IMR-90 (cell line): ENCODE data around the gene FAM83C. TPM values are rescaled to one million over a fixed set of nuclear protein-coding genes. Genes with fewer than 3 reads are reported as not detected.
A peak's percentile ranks its signal among the peaks of the same experiment; 100 is the strongest.

Source experiments
- ATAC-seq: fragments of 200-7000 bp; cut with Tn5 transposase; 2 replicates; pipeline ENCODE4 v1.9.1; 2020; ENCODE audit warnings: low read depth, mild to moderate bottlenecking, moderate library complexity
- BruUV-seq: library from RNA; stranded (reverse); fragments of 400-500 nt; replicated peaks from 2 replicates; lab custom pipeline; 2021; lab: Mats Ljungman, UMichigan
- CTCF ChIA-PET: fragments of 300-600 bp; formaldehyde crosslinking; extraction: SDS; loops from one replicate; lab custom pipeline; 2021; ENCODE audit warnings: antibody characterized with exemption; lab: Yijun Ruan, JAX
- POLR2A ChIA-PET: fragments of 300-600 bp; sonication (Branson Sonifier 250); formaldehyde crosslinking; loops from one replicate; lab custom pipeline; 2022; ENCODE audit warnings: antibody characterized with exemption; ENCODE audit not compliant: unreplicated experiment; lab: Charles Lee
- DNase-seq: peaks from one replicate; pipeline ENCODE4 v3.0.0; 2013
- H2AFZ ChIP-seq: replicated peaks from 2 replicates; pipeline ENCODE3; 2013; ENCODE audit warnings: low read length, mild to moderate bottlenecking; ENCODE audit not compliant: poor library complexity
- H2AK5ac ChIP-seq: 2 replicates; pipeline ENCODE4 v1.6.1; 2013; ENCODE audit warnings: low read depth, low read length, inconsistent platforms
- H2AK9ac ChIP-seq: replicated peaks from 2 replicates; pipeline ENCODE3; 2013; ENCODE audit warnings: mild to moderate bottlenecking, low read depth, low read length, moderate library complexity; ENCODE audit not compliant: poor library complexity
- H2BK120ac ChIP-seq: 2 replicates; pipeline ENCODE4 v1.6.1; 2013; ENCODE audit warnings: low read depth, low read length, inconsistent platforms
- H2BK15ac ChIP-seq: 3 replicates; pipeline ENCODE4 v1.6.1; 2013; ENCODE audit warnings: low read depth, low read length, inconsistent platforms
- H2BK20ac ChIP-seq: 2 replicates; pipeline ENCODE4 v1.6.1; 2013; ENCODE audit warnings: low read depth, mild to moderate bottlenecking, inconsistent platforms, low read length, moderate library complexity
- H2BK5ac ChIP-seq: 2 replicates; pipeline ENCODE4 v1.6.1; 2013; ENCODE audit warnings: mild to moderate bottlenecking, low read depth, low read length, inconsistent platforms; ENCODE audit not compliant: poor library complexity, severe bottlenecking
- H3K14ac ChIP-seq: replicated peaks from 2 replicates; pipeline ENCODE4 v1.6.1; 2013; ENCODE audit warnings: low read depth, low read length, inconsistent platforms
- H3K18ac ChIP-seq: 2 replicates; pipeline ENCODE4 v1.6.1; 2013; ENCODE audit warnings: low read depth, low read length, control low read depth
- H3K23ac ChIP-seq: 2 replicates; pipeline ENCODE4 v1.6.1; 2013; ENCODE audit warnings: low read depth, low read length, inconsistent platforms
- H3K27ac ChIP-seq: 2 replicates; pipeline ENCODE4 v1.5.1; 2013; ENCODE audit warnings: mild to moderate bottlenecking, control low read depth, low read length; ENCODE audit not compliant: insufficient read depth
- H3K27me3 ChIP-seq: 2 replicates; pipeline ENCODE4 v1.6.1; 2013; ENCODE audit warnings: low read length; ENCODE audit not compliant: control insufficient read depth, insufficient read depth
- H3K36me3 ChIP-seq: 2 replicates; pipeline ENCODE4 v1.6.1; 2013; ENCODE audit warnings: low read length, mixed read lengths; ENCODE audit not compliant: control insufficient read depth, insufficient read depth
- H3K4ac ChIP-seq: 2 replicates; pipeline ENCODE4 v1.6.1; 2013; ENCODE audit warnings: low read depth, low read length, inconsistent platforms
- H3K4me1 ChIP-seq: 2 replicates; pipeline ENCODE4 v1.6.1; 2013; ENCODE audit warnings: low read length, mixed read lengths; ENCODE audit not compliant: control insufficient read depth, insufficient read depth
- H3K4me2 ChIP-seq: 2 replicates; pipeline ENCODE4 v1.6.1; 2013; ENCODE audit warnings: low read depth, mild to moderate bottlenecking, control low read depth, low read length, moderate library complexity
- H3K4me3 ChIP-seq: 2 replicates; pipeline ENCODE4 v1.5.1; 2013; ENCODE audit warnings: low read depth, mild to moderate bottlenecking, control low read depth, low read length, moderate library complexity; ENCODE audit not compliant: insufficient read depth
- H3K56ac ChIP-seq: 2 replicates; pipeline ENCODE4 v1.6.1; 2013; ENCODE audit warnings: low read length, inconsistent platforms; ENCODE audit not compliant: insufficient read depth; ENCODE audit errors: extremely low read depth
- H3K79me1 ChIP-seq, 2 experiments: 2 replicates each; pipeline ENCODE4 v1.6.1; 2013; ENCODE audit warnings: low read length in 2 of 2, inconsistent platforms in 1 of 2, low read depth in 1 of 2
- H3K9ac ChIP-seq: 2 replicates; pipeline ENCODE4 v1.6.1; 2013; ENCODE audit warnings: low read depth, low read length, control low read depth
- H3K9me1 ChIP-seq: 2 replicates; pipeline ENCODE4 v1.6.1; 2013; ENCODE audit warnings: low read length, inconsistent platforms; ENCODE audit not compliant: insufficient read depth
- H3K9me3 ChIP-seq: 2 replicates; pipeline ENCODE4 v1.6.1; 2013; ENCODE audit warnings: low read length; ENCODE audit not compliant: control insufficient read depth, insufficient read depth
- H4K20me1 ChIP-seq: 2 replicates; pipeline ENCODE4 v1.6.1; 2013; ENCODE audit warnings: low read length, inconsistent platforms; ENCODE audit not compliant: insufficient read depth
- H4K5ac ChIP-seq: 2 replicates; pipeline ENCODE4 v1.6.1; 2013; ENCODE audit warnings: mild to moderate bottlenecking, low read depth, low read length, control low read depth
- H4K8ac ChIP-seq, 2 experiments: 2 replicates each; pipeline ENCODE4 v1.6.1; 2013; ENCODE audit warnings: low read depth in 2 of 2, low read length in 2 of 2, control low read depth in 1 of 2, inconsistent platforms in 1 of 2
- H4K91ac ChIP-seq: 2 replicates; pipeline ENCODE4 v1.6.1; 2013; ENCODE audit warnings: low read depth, low read length, inconsistent platforms; ENCODE audit not compliant: insufficient read depth
- CEBPB ChIP-seq: IDR thresholded peaks from 2 replicates; pipeline ENCODE4 v1.6.1; 2012; ENCODE audit warnings: low read depth, low read length, improper control_type of control experiment
- MAFK ChIP-seq: IDR thresholded peaks from 2 replicates; pipeline ENCODE4 v1.6.1; 2012; ENCODE audit warnings: low read depth, low read length, improper control_type of control experiment
- MAZ ChIP-seq: IDR thresholded peaks from 2 replicates; pipeline ENCODE4 v1.6.1; 2012; ENCODE audit warnings: low read depth, mild to moderate bottlenecking, low read length, improper control_type of control experiment, moderate library complexity, borderline replicate concordance
- RAD21 ChIP-seq: IDR thresholded peaks from 2 replicates; pipeline ENCODE4 v1.6.1; 2012; ENCODE audit warnings: low read length, improper control_type of control experiment
- RCOR1 ChIP-seq: IDR thresholded peaks from 2 replicates; pipeline ENCODE4 v1.6.1; 2012; ENCODE audit warnings: mild to moderate bottlenecking, low read length, improper control_type of control experiment; ENCODE audit not compliant: insufficient replicate concordance
- SMC3 ChIP-seq: fragments of 150-350 bp; IDR thresholded peaks from 2 replicates; pipeline ENCODE4 v1.6.1; 2016; ENCODE audit warnings: low read depth, mild to moderate bottlenecking, antibody characterized with exemption, low read length, moderate library complexity
- WGBS, 2 experiments: methylation state at CpG; one replicate each; pipeline versions ENCODE4 v1.1.5 to v1.1.7; 2013; ENCODE audit warnings: missing lambda C conversion rate in 2 of 2; ENCODE audit not compliant: insufficient read length in 1 of 2; ENCODE audit errors: extremely low coverage in 2 of 2; 5-methylcytosine and 5-hydroxymethylcytosine counted together
- dilution Hi-C: fragments of 300-500 bp; cut with HindIII; formaldehyde crosslinking; loops from one replicate; pipeline ENCODE4 v1.14.3; 2018; ENCODE audit warnings: low sequenced_read_pairs; ENCODE audit not compliant: unreplicated experiment
- in situ Hi-C: fragments of 300-500 bp; cut with MboI; formaldehyde crosslinking; loops from 3 replicates; pipeline ENCODE4 v1.14.3; 2019; ENCODE audit warnings: low sequenced_read_pairs, inconsistent platforms, mixed read lengths
- intact Hi-C: fragments of 100-400 bp; cut with micrococcal nuclease; formaldehyde crosslinking; loops from 2 replicates; pipeline ENCODE4 v1.10.0; 2022
- polyA plus RNA-seq, 3 experiments: library from polyadenylated mRNA; depleted of rRNA; stranded (reverse); fragments of >200 nt; gene quantifications; 2 replicates each; pipeline ENCODE4 v1.2.3, GENCODE V29; 2012; ENCODE audit warnings: low replicate concordance in 1 of 3
- total RNA-seq: library from RNA; depleted of rRNA; stranded (reverse); fragments of >200 nt; gene quantifications from 2 replicates; pipeline ENCODE4 v1.2.3, GENCODE V29; 2012
- TF ChIP-seq, protein P1 (sequence below): conservative IDR thresholded peaks from 2 replicates; pipeline ENCODE4 v1.5.1; 2012; ENCODE audit warnings: mild to moderate bottlenecking, low read depth, low read length, improper control_type of control experiment
- TF ChIP-seq, protein P2 (sequence below): fragments of 150-350 bp; IDR thresholded peaks from 2 replicates; pipeline ENCODE4 v1.6.1; 2017; ENCODE audit warnings: mild to moderate bottlenecking, antibody characterized with exemption, low read length, low read depth

The FAM83C gene
- total and polyA plus RNA-seq, 2 of the 4 experiments (the other 2 are of a cell fraction) = 0.02 TPM; not detected in 1

DNA sequence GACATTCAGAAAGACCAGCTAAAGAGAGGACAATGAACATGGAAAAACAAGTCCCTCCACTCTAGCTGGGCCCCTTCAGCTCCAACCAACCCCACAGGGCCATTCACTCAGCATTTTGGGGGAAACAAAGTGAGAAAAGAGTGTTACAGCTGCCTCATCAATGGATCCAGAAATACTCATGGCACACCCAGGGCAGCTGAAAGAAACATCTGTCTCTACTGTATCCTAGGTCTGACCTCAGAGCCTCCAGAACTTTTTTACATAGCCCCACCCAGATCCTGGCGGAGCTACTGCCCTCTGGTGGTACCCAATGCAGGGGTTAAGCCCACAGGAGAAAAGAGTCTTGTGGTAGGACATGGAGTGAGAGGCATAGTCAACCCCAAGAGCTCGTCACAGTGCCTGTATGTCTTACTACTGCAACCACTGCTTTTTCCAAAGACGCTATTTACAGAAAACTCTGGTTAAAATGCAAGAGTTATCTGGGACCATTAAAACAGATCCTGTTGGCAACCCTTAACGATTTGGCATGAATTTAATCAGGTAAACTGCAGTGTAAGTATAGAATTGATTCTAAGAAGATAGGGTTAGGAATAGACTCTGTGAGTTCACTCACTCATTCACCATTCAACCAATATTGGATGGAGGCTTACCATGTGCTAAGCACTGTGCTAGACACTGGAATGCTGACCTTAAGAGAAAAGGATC is 37.4 kb upstream of the FAM83C start:
- H3K27ac ChIP-seq = no peak overlapping the region

More for the DNA sequence above, 37.4 kb upstream of the FAM83C start:
- intact Hi-C loops (no loop called here), in situ Hi-C loops (no loop called here), dilution Hi-C loops (no loop called here)
- peak overlapping the region; percentile 33 for H3K14ac ChIP-seq
- H3K4me2 ChIP-seq = no peak overlapping the region
- peak overlapping the region; percentile 38; the same call in 1 of the 2 replicates for H2AK5ac ChIP-seq
- H3K36me3 ChIP-seq = 0 out of 2 replicates have a peak, but pooled peaks cover 2% of the 10 kb centered on the region
- H3K4ac ChIP-seq = peak overlapping the region; percentile 69
- no peak overlapping the region for H2AFZ ChIP-seq
- no peak overlapping the region for H3K23ac ChIP-seq
- H3K9ac ChIP-seq = no peak overlapping the region
- H2BK120ac ChIP-seq = peak overlapping the region; percentile 60
- H3K9me1 ChIP-seq = peaks cover 19% of the 10 kb centered on the region
- H2BK20ac ChIP-seq = peak overlapping the region; percentile 52
- H2AK9ac ChIP-seq = no peak overlapping the region
- WGBS, 2 experiments = no CpG with 5 or more reads among the region's 4 CpGs
- H3K56ac ChIP-seq = no peak overlapping the region
- no peak overlapping the region for H3K4me3 ChIP-seq
- peaks cover 0 to 22% of the 10 kb centered on the region in 2 experiments; a peak in 2 of 4 replicates for H3K79me1 ChIP-seq
- peak overlapping the region in 1 of 2 experiments; percentile 47; a peak in 2 of 4 replicates for H4K8ac ChIP-seq
- H4K91ac ChIP-seq = peak overlapping the region; percentile 71
- H3K27me3 ChIP-seq = no peaks in the 10 kb centered on the region
- peaks cover 24% of the 10 kb centered on the region for H3K4me1 ChIP-seq
- H3K18ac ChIP-seq = peak overlapping the region; percentile 51; the same call in 1 of the 2 replicates
- ChIA-PET CTCF (interaction anchor here (0.6 to 1.4 kb wide), 4 partner anchors 9 to 474 kb away, joined by 3 to 7 read pairs (median 4); no protein-coding TSS in a partner anchor), POLR2A (no interaction called here)
- peak; percentile 28 for DNase-seq
- H2BK15ac ChIP-seq = peak overlapping the region; percentile 63; the same call in 2 of the 3 replicates
- TF ChIP-seq, protein P1, sequence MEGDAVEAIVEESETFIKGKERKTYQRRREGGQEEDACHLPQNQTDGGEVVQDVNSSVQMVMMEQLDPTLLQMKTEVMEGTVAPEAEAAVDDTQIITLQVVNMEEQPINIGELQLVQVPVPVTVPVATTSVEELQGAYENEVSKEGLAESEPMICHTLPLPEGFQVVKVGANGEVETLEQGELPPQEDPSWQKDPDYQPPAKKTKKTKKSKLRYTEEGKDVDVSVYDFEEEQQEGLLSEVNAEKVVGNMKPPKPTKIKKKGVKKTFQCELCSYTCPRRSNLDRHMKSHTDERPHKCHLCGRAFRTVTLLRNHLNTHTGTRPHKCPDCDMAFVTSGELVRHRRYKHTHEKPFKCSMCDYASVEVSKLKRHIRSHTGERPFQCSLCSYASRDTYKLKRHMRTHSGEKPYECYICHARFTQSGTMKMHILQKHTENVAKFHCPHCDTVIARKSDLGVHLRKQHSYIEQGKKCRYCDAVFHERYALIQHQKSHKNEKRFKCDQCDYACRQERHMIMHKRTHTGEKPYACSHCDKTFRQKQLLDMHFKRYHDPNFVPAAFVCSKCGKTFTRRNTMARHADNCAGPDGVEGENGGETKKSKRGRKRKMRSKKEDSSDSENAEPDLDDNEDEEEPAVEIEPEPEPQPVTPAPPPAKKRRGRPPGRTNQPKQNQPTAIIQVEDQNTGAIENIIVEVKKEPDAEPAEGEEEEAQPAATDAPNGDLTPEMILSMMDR = peak; percentile 33
- TF ChIP-seq RCOR1 (no peak), SMC3 (peak; percentile 43; the same call in 1 of the 2 replicates), RAD21 (peak; percentile 33), MAZ (no peak), MAFK (no peak), CEBPB (no peak)
- TF ChIP-seq, protein P2, sequence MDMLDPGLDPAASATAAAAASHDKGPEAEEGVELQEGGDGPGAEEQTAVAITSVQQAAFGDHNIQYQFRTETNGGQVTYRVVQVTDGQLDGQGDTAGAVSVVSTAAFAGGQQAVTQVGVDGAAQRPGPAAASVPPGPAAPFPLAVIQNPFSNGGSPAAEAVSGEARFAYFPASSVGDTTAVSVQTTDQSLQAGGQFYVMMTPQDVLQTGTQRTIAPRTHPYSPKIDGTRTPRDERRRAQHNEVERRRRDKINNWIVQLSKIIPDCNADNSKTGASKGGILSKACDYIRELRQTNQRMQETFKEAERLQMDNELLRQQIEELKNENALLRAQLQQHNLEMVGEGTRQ = no peak
- no peak overlapping the region for H2BK5ac ChIP-seq
- BruUV-seq = no TSS peak
- H4K20me1 ChIP-seq = no peaks in the 10 kb centered on the region
- H3K9me3 ChIP-seq = no peaks in the 10 kb centered on the region
- peak overlapping the region; percentile 61; the same call in 1 of the 2 replicates for H4K5ac ChIP-seq
- ATAC-seq = peak; percentile 40; the same call in 1 of the 2 replicates
